ENCODE results near the gene CACNA2D2. TPM values are rescaled to one million over a fixed set of nuclear protein-coding genes. Genes with fewer than 3 reads are reported as not detected.

CACNA2D2 gene
- total RNA-seq, 3 donors from 2014 or later: 0.35 to 0.90 (median 0.58) TPM

DNA sequence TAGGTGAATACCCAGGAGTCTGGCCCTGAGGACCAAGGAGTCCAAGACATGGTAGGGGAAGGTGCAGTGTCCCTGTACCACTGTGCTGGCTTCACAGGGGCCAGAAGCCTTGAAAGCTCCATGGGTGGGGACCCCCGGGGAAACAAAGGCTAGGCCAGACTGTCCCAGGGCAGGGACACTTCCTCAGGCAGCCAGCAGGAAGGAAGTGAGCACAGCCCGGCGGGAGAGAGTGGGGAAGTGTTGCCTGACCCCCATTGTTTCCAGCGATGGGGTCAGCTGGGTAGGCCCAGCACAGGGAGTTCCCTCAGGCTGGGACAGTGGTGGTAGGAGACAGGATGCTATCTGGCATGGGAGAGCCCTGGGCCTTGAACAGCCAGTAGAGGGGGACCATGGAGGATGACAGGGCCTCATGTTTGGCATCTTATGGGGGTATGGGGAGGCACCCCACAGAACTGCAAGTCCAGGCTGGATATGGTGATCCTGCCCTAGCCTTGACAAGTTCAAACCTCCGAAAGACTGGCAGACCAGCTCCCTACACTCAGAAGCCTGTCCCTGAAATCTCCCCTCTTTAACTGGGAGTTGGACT is 179.7 kb downstream of the CACNA2D2 start:
- H3K27me3 Mint-ChIP-seq (ENCODE audit: low read depth): no peaks in the 10 kb centered on the region
- H3K9me3 Mint-ChIP-seq: no peaks in the 10 kb centered on the region
- peaks cover 42% of the 10 kb centered on the region for H3K4me1 Mint-ChIP-seq (ENCODE audit: low read depth)
- H3K36me3 Mint-ChIP-seq (ENCODE audit: insufficient read depth): peaks cover 3% of the 10 kb centered on the region
- H3K4me3 Mint-ChIP-seq: no peak overlapping the region
- no peak for DNase-seq
- no peak for ATAC-seq

DNA sequence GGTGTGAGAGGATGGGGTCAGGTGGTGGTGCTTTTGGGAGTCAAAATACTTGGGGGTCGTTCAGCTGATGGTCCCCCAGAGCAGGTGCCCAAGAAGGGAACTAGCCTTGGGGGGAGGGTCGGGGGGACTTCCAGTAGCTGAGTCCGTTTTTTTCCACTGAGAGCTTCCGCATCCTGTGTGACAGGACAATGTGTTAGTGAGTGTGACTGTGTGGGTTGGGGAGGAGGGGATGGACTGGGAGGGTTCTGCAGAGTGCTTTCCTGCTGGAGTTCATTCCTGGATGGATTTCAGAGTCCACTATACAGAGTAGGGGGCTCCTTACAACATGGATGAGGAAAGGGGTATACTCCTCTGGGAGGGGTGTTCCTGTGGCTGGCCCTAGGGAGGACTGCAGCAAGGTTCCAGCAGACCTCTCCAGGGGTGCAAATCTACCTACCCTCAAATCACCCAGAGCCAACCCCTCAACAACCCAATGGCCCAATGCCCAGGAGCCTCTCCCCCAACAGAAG is 180.3 kb downstream of the CACNA2D2 start:
- Mint-ChIP-seq H3K27me3 (ENCODE audit: low read depth) (no peaks in the 10 kb centered on the region), H3K36me3 (ENCODE audit: insufficient read depth) (peaks cover 3% of the 10 kb centered on the region), H3K4me1 (ENCODE audit: low read depth) (peaks cover 40% of the 10 kb centered on the region), H3K9me3 (no peaks in the 10 kb centered on the region), H3K4me3 (no peak overlapping the region)
- DNase-seq: no peak
- no peak for ATAC-seq

DNA sequence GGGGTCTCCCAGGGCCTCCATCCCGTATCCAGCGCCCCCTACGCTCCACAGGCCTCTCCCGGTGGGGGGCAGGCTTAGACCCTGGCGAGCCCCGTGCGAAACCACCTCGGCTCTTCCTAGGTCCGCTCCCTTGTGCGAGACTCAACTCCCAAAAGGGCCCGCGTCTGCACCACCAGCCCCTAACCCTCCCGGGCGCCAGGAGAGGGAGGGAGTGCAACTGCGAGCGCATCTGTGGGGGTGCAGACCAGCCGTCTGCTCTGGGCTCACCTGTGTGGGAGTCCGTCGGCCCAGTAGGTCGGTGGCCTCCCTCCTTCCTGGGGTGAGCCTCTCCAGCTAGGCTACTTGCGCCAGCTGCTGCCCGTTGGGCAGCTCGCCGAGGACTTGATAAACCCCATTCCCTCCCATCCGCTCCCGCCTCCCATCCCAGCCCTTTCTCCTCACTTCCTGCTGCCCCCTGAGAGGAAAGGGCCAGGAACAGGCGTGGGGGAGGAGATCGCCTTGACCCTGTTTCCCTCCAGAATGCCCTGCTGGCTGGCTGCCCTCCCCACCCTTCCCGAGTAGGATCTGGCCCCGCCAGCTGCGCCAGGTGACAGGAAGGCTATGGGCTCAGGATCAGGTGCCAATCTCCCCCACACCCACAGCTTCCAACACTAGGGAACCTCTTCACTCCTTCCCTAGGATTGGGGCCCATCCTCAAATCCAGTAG is 180.9 kb downstream of the CACNA2D2 start, which contains the start of gene HYAL2:
TSS of gene HYAL2 (minus strand) at position 360 of the 706 bp plus-strand sequence. CDS start 2,256 bp downstream, outside the sequence.
- Mint-ChIP-seq H3K36me3 (ENCODE audit: insufficient read depth) (peaks cover 3% of the 10 kb centered on the region), H3K4me1 (ENCODE audit: low read depth) (peaks cover 38% of the 10 kb centered on the region), H3K9me3 (no peaks in the 10 kb centered on the region), H3K4me3 (peak within 1 kb of the TSS; percentile 82), H3K27me3 (ENCODE audit: low read depth) (no peaks in the 10 kb centered on the region)
- no peak for ATAC-seq
- no peak for DNase-seq

DNA sequence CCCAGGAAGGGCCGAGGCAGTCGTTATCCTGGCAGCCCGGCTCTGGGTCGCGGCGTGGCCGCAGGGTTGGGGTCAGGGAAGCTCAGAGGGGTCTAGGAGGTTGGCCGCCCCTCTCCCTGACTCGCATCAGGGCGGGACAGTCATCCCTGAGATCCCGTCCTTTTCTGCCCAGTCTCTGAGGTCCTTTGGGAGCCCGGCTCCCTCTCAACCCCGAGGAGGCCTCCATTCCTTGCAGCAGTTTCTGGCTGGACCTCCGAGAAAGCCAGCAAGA is 181.4 kb downstream of the CACNA2D2 start:
- Mint-ChIP-seq H3K4me1 (ENCODE audit: low read depth) (peaks cover 38% of the 10 kb centered on the region), H3K9me3 (no peaks in the 10 kb centered on the region), H3K4me3 (no peak overlapping the region), H3K36me3 (ENCODE audit: insufficient read depth) (peaks cover 3% of the 10 kb centered on the region), H3K27me3 (ENCODE audit: low read depth) (no peaks in the 10 kb centered on the region)
- DNase-seq: no peak
- ATAC-seq: no peak

DNA sequence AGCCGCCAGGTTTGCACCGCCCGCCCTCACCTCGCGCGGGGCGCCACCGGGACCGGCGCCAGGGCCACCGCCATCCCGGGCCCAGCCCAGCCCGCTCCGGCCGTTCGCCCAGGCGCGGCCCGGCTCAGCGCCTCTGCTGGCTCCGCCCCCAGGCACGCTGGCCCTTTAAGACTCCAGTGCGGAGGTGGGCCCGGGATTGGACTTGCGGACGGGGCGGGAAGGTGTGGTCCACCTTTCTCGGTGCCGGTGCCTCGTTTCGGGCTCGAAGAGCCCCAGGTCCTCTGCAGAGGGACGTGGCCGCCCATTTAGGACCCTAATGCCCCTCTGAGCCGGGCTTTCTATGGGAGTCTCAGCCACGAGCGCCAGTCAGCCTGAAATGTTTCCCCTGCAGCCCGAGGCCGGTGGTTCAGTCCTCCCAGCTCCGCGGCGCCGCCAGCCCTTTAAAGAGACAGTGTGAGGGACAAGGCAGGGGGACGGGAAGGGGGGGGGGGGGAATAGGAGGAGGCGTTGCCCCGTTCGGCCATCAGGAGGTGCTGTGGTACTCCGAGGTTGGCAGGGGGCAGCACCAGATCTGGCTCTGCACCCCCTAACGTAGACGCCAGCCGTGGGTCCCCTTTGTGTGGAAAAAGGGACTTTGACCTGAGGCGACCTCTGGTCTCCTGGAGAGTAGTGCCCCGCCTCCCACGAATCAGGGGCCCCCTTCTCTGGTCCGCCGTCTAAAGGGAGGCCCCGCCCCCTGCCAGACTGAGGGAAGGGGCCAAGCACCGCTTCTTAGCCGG is 181.9 kb downstream of the CACNA2D2 start:
- H3K4me1 Mint-ChIP-seq (ENCODE audit: low read depth): peaks cover 39% of the 10 kb centered on the region
- DNase-seq: peak; percentile 70
- peaks cover 3% of the 10 kb centered on the region for H3K36me3 Mint-ChIP-seq (ENCODE audit: insufficient read depth)
- ATAC-seq: peak; percentile 85 to 86
- H3K27me3 Mint-ChIP-seq (ENCODE audit: low read depth): no peaks in the 10 kb centered on the region
- no peaks in the 10 kb centered on the region for H3K9me3 Mint-ChIP-seq
- H3K4me3 Mint-ChIP-seq: peak overlapping the region; percentile 82

DNA sequence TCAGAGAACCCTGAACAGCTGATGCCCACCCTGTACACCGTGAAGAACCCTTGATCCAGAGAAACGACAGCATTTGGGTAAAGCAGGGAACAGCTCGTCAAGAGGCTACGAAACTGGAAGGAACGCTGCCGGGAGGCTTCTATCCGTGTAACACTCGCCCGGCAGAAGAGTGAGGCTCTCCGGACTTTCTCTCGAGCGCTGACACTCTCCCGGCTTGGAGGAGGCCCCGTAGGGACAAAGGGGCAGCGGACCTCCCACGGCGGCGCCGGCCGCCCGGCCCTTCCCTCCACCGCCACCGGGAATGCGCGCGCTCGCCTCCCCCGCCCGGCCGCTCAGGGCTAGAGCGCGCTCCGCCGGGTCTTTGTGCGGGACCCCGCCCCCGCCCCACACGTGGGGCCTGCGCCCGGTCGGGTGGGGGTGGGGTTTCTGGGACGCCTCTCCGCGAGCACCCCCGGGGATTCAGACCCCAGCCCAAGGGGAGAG is 182.5 kb downstream of the CACNA2D2 start:
- peak overlapping the region; percentile 89 for H3K4me3 Mint-ChIP-seq
- H3K27me3 Mint-ChIP-seq (ENCODE audit: low read depth): no peaks in the 10 kb centered on the region
- peaks cover 41% of the 10 kb centered on the region for H3K4me1 Mint-ChIP-seq (ENCODE audit: low read depth)
- DNase-seq (peak; percentile 55), ATAC-seq (peak; percentile 60 to 67)
- no peaks in the 10 kb centered on the region for H3K9me3 Mint-ChIP-seq
- H3K36me3 Mint-ChIP-seq (ENCODE audit: insufficient read depth): peaks cover 3% of the 10 kb centered on the region

DNA sequence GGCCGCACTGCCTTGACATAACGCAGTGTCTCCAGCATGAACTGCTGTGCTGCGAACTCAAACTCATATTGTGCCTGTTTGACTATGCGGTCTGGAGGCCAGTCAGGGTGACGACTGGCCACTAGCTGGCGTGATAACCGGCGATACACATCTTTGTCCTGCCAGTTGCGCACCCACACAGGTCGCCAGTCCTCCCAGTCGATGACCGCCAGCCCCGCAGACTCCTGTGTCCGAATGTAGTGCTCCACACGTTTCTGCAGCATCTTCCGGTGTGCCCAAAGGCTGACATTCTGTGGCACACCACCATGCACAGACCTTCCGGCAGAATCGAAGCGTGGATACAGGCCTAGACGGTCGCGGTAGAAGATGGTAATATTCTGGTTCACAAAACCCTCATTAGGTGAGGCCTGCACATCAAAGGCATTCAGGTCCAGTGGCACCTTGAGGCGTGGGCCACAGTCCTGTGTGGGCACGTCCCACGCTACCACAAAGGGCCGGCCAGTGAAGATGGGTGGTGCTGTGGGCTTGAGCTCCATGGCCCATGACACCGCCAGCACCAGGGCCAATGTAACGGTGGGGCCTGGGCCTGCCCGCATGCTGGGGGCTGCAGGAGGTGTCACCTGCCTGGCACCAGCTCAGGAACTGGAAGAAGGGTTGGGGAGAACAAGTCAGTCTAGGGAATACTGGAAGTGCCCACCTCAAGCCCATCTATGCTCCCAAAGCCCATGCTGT is 183.4 kb downstream of the CACNA2D2 start:
- no peaks in the 10 kb centered on the region for H3K36me3 Mint-ChIP-seq (ENCODE audit: insufficient read depth)
- ATAC-seq: no peak
- no peaks in the 10 kb centered on the region for H3K27me3 Mint-ChIP-seq (ENCODE audit: low read depth)
- peak overlapping the region; percentile 89 for H3K4me3 Mint-ChIP-seq
- no peaks in the 10 kb centered on the region for H3K9me3 Mint-ChIP-seq
- no peak for DNase-seq
- peaks cover 43% of the 10 kb centered on the region for H3K4me1 Mint-ChIP-seq (ENCODE audit: low read depth)

DNA sequence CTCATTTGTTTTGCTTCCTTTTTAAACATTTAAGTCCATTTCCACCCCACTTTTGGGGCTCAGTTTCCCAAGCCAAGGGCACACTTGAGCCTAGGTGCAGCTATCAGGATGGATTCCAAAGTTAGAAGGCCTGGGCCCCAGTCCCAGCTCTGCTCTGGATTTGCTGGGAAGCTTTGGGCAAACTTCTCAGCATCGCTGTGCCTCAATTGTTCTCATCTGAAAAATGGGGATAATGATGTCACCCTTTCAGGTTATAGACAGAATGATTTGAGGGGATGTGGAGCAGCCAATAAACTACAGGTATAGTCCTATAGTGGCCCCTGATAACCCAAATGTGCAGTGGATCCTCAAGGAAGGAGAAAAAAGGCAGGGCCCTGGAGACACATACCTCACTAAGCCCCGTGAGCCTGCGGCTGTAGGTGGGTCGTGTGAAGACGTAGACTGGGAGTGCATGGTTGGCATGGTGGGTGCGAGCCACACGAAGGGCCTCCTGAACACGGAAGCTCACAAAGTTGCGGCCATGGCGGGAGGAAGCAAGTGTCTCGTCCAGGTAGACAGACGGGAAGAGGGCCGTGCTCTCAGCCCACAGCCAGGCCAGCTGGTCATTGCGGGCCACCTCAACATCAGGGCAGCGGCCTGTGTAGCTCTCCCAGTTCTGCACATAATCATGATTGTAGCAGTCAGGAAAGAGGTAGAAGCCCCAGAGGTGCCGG is 184.1 kb downstream of the CACNA2D2 start:
- Mint-ChIP-seq H3K9me3 (no peaks in the 10 kb centered on the region), H3K27me3 (ENCODE audit: low read depth) (no peaks in the 10 kb centered on the region), H3K36me3 (ENCODE audit: insufficient read depth) (no peaks in the 10 kb centered on the region), H3K4me1 (ENCODE audit: low read depth) (peaks cover 37% of the 10 kb centered on the region), H3K4me3 (peak overlapping the region; percentile 89)
- no peak for DNase-seq
- no peak for ATAC-seq

DNA sequence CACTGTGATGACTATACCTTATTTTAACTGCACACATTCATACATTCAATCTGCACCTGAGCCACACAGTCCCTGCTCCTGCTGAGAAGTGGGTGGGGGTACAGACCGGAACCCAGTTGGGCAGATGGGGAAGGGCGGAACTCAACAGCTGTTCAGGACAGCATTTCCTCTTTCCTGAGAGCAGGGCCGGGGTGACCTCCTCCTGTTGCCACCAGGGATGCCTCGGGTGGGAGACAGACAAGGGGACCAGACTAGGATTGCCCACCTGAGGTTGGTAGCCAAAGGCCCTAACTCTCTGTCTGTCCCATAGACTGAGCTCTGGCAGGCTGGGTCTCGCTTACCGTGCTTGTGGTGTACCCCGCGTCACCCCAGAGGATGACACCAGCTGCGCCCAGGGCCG is 184.8 kb downstream of the CACNA2D2 start:
- ATAC-seq (no peak), DNase-seq (no peak)
- H3K36me3 Mint-ChIP-seq (ENCODE audit: insufficient read depth): peaks cover 1% of the 10 kb centered on the region
- no peaks in the 10 kb centered on the region for H3K27me3 Mint-ChIP-seq (ENCODE audit: low read depth)
- H3K4me3 Mint-ChIP-seq: no peak overlapping the region
- H3K9me3 Mint-ChIP-seq: no peaks in the 10 kb centered on the region
- peaks cover 37% of the 10 kb centered on the region for H3K4me1 Mint-ChIP-seq (ENCODE audit: low read depth)

DNA sequence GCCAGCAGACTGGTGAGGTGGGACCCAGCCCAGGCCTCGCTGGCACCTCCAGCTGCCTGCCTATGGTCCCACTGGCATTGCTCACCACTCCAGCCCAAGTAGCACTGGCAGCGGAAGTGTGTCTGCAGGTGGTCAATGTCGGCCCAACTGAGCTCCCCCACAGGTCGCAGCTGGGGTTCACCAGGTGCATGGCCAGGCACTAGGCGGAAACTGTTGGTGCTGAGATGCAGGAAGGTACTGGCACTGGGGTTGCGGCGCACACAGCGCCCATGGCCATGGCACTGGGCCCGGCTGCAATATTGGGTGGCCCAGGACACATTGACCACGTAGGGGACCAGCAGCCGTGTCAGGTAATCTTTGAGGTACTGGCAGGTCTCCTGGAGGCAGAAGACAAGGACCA is 185.3 kb downstream of the CACNA2D2 start:
- H3K9me3 Mint-ChIP-seq: no peaks in the 10 kb centered on the region
- peaks cover 37% of the 10 kb centered on the region for H3K4me1 Mint-ChIP-seq (ENCODE audit: low read depth)
- H3K4me3 Mint-ChIP-seq: no peak overlapping the region
- DNase-seq: no peak
- no peaks in the 10 kb centered on the region for H3K27me3 Mint-ChIP-seq (ENCODE audit: low read depth)
- H3K36me3 Mint-ChIP-seq (ENCODE audit: insufficient read depth): peaks cover 1% of the 10 kb centered on the region
- ATAC-seq: no peak

DNA sequence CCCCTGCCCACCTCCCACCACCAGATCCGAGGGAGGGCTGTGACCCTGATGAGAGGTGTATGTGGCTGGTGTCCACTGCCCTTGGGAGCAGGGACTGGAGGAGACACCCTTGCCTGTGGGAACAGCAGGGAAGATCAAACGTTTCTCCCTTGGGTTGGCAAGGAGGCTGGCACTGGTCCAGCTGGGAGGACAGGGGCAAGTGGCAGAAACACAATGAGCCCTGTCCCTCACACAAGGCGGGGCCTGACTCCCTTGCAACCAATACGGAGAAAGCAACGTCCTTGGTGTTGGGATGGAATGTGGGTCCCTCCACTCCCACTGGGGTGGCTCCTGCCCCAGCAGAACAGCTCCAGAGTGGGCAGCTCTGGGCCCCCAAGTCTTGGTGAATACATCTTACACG is 186.1 kb downstream of the CACNA2D2 start:
- H3K4me1 Mint-ChIP-seq (ENCODE audit: low read depth): peaks cover 37% of the 10 kb centered on the region
- H3K4me3 Mint-ChIP-seq: no peak overlapping the region

DNA sequence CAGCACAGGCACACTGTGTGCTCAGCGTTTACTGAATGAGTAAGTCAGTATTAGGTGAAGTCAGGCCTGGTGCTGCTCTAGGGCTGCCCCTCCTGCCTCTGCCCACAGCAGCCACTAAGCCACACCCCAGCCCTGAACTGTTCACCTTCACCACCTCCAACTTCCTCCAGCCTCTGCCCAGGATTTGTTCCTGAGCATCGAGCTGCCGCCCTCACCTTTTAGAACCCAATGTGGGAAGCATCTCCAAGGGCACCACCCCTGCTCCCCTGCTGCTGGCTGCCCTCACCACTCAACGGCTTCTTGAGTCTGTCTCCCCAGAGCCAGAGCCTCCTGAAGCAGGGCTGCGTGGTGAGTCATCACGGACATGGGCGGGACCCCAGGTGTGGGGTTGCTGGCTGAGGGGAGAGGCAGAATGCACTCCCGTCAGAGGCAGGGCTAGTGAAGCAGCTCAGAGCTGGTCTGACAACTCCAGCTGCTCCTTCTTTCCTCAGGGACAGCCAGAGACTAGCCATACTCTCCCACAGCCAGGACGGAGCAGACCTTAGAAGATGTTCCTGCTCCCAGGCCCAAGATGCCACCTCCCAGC is 186.7 kb downstream of the CACNA2D2 start:
- peak; percentile 70 for DNase-seq
- Mint-ChIP-seq H3K4me3 (peak overlapping the region; percentile 28), H3K4me1 (ENCODE audit: low read depth) (peaks cover 37% of the 10 kb centered on the region), H3K9me3 (no peaks in the 10 kb centered on the region), H3K27me3 (ENCODE audit: low read depth) (no peaks in the 10 kb centered on the region), H3K36me3 (ENCODE audit: insufficient read depth) (peaks cover 1% of the 10 kb centered on the region)
- peak; percentile 13 to 27 for ATAC-seq

More for the DNA sequence above, 186.1 kb downstream of the CACNA2D2 start:
- H3K9me3 Mint-ChIP-seq: no peaks in the 10 kb centered on the region
- no peaks in the 10 kb centered on the region for H3K27me3 Mint-ChIP-seq (ENCODE audit: low read depth)
- DNase-seq: no peak
- ATAC-seq: no peak
- peaks cover 1% of the 10 kb centered on the region for H3K36me3 Mint-ChIP-seq (ENCODE audit: insufficient read depth)

DNA sequence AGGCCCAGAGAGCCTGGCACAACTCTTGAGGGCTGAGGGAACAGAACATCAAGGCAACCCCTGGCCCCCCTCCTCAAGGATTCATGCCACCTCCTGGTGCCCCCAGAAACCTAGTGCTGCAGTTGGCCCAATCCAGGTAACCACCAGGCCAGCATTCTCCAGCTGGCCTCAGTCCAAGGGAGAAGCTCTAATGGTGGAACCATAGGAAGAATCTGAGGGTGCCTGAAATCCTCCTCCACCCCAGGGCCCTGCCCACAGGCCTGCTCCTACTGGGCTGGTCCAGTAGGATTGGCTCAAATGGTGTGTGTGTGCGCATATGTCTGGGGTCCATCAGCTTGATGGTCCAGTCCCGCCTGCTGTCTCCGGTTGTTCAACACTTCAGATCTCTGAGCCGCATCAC is 188.6 kb downstream of the CACNA2D2 start:
- Mint-ChIP-seq H3K9me3 (no peaks in the 10 kb centered on the region), H3K36me3 (ENCODE audit: insufficient read depth) (peaks cover 1% of the 10 kb centered on the region), H3K4me3 (no peak overlapping the region), H3K27me3 (ENCODE audit: low read depth) (no peaks in the 10 kb centered on the region), H3K4me1 (ENCODE audit: low read depth) (peaks cover 28% of the 10 kb centered on the region)
- DNase-seq (no peak), ATAC-seq (no peak)

Data from activated T-cell treated with anti-CD3 and anti-CD28 coated beads, Interleukin-2, amount 50 U/mL, for 4 hours (primary cell).